GM19452 (cell line): Measurements from ENCODE around the gene KRTAP9-9.
"Not testable (repeated sequence)": the region's sequence is repeated elsewhere in the genome, so short reads cannot be mapped to it uniquely, and the experiment has no call there.

ENCODE experiments used
- ATAC-seq: cut with Tn5 transposase; IDR thresholded peaks from one replicate; pipeline ENCODE4 v1.9.1; 2021; ENCODE audit not compliant: unreplicated experiment

Gene KRTAP9-9

DNA sequence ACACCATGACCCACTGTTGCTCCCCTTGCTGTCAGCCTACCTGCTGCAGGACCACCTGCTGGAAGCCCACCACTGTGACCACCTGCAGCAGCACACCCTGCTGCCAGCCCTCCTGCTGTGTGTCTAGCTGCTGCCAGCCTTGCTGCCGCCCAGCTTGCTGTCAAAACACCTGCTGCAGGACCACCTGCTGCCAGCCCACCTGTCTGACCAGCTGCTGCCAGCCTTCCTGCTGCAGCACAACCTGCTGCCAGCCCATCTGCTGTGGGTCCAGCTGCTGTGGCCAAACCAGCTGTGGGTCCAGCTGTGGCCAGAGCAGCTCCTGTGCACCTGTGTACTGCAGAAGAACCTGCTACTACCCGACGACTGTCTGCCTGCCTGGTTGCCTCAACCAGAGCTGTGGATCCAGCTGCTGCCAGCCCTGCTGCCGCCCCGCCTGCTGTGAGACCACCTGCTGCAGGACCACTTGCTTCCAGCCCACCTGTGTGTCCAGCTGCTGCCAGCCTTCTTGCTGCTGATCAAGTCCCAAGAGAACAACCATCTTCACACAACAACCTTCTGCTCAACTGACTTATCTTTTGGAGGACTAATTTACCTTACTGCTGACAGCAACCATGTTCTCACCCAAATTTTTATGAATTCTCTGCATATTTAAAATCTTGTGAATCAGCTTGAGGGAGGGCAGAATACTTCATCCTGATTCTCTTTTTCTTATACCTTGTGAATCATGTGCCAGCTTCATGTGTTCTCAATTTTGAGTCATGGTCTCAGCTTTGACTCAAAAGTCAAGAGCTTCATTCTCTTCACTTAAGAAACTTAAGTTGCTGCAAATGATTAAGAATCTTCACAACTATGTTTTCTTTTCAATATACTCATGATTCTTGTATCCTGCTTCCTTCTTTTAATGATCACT is at the start of gene KRTAP9-9:
KRTAP9-9 (plus strand) TSS at position 4 of the 910 bp plus-strand sequence.
- not testable (repeated sequence) for ATAC-seq

DNA sequence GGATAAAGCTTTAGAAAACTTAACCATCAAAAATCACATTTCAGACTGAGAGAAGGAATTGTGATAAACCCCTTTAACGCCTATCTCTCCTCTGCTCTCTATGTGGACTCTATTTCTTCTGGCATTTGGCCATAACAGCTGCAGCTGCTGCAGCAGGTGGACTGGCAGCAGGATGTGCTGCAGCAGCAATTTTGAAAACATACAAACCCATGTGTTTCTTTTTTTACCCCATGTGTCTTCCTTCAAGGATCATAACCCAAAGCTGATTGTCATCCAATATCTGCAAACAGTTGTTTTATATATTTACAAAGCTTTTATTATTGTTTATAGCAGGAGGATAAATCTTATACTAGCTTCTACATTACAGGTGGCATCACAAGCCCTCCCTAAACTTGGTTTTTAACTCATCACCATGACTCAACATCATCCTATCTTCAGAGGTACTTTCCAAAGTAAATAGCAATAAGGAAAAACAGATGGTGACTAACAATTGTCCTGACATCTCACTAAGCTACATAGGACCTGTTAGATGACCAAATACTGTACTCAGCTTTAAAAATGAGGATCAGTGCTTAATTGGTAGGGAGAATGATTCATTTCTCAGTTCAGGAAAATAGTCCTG is 43.2 kb upstream of the KRTAP9-9 start:
- ATAC-seq: no peak

DNA sequence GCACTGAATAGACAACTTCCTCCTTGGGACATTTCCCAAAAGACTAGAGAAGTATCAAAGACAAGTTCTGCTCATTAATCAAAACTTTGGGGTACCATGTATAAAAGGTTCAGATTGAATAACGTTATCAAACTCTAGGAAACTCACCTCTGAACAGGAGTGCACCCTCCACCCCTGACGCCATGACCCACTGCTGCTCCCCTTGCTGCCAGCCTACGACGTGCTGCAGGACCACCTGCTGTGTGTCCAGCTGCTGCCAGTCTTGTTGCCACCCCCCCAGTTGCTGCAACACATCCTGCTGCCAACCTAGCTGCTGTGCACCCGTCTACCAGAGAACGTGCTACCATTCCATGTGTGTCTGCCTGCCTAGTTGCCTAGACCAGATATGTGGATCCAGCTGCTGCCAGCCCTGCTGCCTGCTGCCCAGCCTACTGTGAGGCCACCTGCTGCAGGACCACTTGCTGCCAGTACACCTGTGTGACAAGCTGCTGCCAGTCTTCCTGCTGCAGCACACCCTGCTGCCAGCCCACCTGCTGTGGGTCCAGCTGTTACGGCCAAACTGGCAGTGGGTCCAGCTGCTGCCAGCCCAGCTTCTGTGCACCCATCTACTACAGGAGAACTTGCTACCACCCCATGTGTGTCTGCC is 42.5 kb upstream of the KRTAP9-9 start:
- ATAC-seq: no peak

DNA sequence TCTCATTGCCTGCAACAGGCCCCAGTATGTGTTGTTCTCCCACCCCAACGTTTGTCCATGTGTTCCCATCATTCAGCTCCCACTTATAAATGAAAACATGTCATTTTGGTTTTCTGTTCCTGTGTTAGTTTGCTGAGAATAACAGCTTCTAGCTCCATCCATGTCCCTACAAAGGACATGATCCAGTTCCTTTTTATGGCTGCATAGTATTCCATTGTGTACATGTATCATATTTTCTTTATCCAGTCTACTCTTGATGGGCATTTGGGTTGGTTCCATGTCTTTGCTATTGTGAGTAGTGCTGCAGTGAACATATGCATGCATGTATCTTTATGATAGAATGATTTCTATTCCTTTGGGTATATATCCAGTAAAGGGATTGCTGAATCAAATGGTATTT is 39.5 kb upstream of the KRTAP9-9 start:
- ATAC-seq: no peak

DNA sequence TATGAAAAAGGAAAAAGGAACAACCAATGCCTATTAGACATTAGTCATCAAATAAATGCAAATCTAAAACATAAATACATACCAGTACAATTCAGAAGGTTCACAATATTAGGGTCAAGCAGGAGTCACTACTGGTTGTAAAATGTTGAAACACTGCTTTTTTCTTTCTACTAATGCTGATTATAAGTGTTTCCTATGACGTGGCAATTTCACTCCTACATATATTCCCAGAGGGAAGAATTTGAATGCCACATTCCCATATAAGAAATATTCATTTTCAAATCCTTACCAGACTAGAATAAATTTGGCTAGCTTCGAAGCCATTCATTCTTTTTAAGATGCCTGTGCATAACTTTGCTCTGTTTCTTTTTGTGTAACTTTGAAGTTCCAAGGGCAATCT is 31.4 kb upstream of the KRTAP9-9 start:
- ATAC-seq: no peak

DNA sequence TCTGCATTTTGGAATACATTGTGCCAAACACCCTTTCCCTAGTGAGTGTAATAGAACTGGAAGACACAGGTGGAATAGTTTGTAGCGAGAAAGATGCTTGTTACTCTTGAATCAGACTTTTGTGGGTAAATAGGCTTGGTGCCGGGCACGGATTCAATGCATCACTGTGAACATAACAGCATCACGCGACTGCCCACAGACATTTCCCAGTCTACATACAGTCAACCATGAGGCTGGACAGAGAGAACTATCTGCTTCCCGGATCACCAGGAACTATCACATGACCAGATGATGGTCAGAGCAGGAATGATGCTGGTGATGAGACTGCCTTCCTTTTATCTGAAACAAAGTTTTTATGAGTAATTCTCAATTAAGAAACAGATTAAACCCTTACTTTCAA is 29.1 kb upstream of the KRTAP9-9 start:
- no peak for ATAC-seq

DNA sequence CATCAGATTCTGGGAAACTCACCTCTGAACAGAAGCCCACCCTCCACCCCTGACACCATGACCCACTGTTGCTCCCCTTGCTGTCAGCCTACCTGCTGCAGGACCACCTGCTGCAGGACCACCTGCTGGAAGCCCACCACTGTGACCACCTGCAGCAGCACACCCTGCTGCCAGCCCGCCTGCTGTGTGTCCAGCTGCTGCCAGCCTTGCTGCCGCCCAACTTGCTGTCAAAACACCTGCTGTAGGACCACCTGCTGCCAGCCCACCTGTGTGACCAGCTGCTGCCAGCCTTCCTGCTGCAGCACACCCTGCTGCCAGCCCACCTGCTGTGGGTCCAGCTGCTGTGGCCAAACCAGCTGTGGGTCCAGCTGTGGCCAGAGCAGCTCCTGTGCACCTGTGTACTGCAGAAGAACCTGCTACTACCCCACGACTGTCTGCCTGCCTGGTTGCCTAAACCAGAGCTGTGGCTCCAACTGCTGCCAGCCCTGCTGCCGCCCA is 28.5 kb upstream of the KRTAP9-9 start, which contains the start of gene KRTAP9-2:
KRTAP9-2 (plus strand) TSS at position 51 of the 498 bp plus-strand sequence; CDS start at position 58, 7 bp downstream.
- ATAC-seq: not testable (repeated sequence)

DNA sequence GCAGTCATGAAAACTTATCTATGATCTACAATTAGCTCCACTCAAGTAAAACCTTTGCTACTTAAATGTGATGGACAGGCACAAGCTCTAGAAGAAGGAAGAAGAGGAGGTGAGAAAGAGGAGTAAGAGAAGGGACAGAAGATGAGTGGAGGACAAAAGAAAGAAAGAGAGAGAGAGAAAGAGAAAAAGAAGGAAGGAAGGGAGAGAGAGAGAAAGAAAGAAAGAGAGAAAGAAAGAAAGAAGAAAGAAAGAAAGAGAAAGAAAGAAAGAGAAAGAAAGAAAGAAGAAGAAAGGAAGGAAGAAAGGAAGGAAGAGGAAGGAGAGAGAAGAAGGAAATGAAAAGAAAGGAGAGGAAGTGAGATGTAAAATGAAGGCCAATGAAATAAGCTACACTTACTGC is 25.1 kb upstream of the KRTAP9-9 start:
- ATAC-seq: no peak

DNA sequence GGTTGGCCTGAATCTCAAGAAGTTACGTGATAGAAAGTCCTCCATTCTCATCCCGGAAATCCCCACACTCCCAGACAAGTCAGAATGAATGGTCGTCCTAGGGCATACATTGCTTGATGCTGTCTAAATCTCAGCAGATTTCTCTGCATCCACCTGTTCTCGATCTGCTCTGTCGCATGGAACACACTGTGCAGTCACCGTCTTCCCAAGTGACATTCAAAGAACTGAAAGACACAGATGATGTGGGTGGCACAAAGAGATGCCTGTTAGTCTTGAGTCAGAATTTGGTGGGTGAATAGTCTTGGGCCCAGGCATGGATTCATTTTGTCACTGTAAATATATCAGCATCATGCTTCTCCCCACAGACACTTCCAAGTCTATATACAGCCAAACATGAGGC is 23.5 kb upstream of the KRTAP9-9 start:
- ATAC-seq: no peak

DNA sequence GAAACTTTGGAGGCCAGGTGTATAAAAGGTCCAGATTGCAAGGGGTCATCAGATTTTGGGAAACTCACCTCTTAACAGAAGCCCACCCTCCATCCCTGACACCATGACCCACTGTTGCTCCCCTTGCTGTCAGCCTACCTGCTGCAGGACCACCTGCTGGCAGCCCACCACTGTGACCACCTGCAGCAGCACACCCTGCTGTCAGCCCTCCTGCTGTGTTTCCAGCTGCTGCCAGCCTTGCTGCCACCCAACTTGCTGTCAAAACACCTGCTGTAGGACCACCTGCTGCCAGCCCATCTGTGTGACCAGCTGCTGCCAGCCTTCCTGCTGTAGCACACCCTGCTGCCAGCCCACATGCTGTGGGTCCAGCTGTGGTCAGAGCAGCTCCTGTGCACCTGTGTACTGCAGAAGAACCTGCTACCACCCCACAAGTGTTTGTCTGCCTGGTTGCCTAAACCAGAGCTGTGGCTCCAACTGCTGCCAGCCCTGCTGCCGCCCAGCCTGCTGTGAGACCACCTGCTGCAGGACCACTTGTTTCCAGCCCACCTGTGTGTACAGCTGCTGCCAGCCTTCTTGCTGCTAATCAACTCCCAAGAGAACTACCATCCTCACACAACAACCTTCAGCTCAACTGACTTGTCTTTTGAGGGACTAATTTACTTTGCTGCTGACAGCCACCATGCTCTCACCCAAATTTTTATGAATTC is 22.6 kb upstream of the KRTAP9-9 start, which contains the start of gene KRTAP9-3:
KRTAP9-3 (plus strand) TSS at position 51 of the 707 bp plus-strand sequence; CDS start at position 104, 53 bp downstream.
- not testable (repeated sequence) for ATAC-seq

DNA sequence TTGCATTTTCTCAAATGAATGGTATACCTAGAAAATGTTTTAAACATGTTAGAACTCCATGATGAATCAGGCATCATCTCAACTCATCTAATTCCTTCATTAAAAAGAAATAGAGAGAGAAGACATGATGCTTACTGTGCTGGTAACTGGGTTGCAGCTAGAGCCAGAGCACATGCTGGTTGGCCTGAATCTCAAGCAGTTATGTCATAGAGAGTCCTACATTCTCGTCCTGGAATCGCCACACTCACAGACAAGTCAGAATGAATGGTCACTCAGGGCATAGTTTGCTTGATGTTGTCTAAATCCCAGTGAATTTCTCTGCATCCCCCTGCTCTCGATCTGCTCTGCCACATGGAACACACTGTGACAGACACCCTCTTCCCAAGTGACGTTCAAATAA is 18.1 kb upstream of the KRTAP9-9 start:
- not testable (repeated sequence) for ATAC-seq

DNA sequence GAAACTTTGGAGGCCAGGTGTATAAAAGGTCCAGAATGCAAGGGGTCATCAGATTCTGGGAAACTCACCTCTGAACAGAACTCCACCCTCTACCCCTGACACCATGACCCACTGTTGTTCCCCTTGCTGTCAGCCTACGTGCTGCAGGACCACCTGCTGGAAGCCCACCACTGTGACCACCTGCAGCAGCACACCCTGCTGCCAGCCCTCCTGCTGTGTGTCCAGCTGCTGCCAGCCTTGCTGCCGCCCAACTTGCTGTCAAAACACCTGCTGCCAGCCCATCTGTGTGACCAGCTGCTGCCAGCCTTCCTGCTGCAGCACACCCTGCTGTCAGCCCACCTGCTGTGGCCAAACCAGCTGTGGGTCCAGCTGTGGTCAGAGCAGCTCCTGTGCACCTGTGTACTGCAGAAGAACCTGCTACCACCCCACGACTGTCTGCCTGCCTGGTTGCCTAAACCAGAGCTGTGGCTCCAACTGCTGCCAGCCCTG is 17.2 kb upstream of the KRTAP9-9 start, which contains the start of gene KRTAP9-8:
KRTAP9-8 (plus strand) TSS at position 51 of the 489 bp plus-strand sequence; CDS start at position 104, 53 bp downstream.
- not testable (repeated sequence) for ATAC-seq

DNA sequence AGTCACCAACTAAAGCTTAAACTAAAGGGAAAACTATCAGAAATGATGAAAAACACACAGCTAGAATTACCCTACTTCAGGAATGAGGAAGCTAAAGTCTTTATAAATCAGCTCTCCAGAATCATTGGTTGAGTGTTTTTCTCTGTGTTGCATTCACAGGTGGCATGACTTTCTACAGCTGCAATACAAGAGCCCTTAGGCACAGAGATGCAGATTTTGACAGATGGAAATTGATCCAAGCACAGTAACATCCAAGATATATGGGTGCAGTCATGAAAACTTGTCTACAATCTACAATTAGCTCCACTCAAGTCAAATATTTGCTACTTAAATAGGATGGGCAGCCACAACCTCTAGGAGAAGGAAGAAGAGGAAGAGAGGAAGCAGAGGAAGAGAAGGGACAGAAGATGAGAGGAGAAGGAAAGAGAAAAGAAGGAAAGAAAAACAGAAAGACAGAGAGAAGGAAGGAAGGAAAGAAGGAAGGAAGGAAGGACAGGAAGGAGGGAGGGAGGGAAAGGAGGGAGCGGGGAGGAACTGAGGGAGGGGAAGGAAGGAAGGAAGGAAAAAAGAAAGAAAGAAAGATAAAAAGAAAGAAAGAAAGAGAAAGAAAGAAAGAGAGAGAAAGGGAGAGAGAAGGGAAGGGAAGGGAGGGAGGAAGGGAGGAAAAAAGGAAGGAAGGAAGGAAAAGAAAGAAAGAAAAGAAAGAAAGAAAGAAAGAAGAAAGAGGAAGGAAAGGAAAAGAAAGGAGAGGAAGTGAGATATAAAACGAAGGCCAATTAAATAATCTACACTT is 8.0 kb upstream of the KRTAP9-9 start:
- not testable (repeated sequence) for ATAC-seq

DNA sequence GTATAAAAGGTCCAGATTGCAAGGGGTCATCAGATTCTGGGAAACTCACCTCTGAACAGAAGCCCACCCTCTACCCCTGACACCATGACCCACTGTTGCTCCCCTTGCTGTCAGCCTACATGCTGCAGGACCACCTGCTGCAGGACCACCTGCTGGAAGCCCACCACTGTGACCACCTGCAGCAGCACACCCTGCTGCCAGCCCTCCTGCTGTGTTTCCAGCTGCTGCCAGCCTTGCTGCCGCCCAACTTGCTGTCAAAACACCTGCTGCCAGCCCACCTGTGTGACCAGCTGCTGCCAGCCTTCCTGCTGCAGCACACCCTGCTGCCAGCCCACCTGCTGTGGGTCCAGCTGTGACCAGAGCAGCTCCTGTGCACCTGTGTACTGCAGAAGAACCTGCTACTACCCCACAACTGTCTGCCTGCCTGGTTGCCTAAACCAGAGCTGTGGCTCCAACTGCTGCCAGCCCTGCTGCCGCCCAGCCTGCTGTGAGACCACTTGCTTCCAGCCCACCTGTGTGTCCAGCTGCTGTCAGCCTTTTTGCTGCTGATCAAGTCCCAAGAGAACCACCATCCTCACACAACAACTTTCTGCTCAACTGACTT is 5.4 kb upstream of the KRTAP9-9 start, which contains the start of gene KRTAP9-4:
KRTAP9-4 (plus strand) TSS at position 51 of the 604 bp plus-strand sequence; CDS start at position 85, 34 bp downstream.
- not testable (repeated sequence) for ATAC-seq

DNA sequence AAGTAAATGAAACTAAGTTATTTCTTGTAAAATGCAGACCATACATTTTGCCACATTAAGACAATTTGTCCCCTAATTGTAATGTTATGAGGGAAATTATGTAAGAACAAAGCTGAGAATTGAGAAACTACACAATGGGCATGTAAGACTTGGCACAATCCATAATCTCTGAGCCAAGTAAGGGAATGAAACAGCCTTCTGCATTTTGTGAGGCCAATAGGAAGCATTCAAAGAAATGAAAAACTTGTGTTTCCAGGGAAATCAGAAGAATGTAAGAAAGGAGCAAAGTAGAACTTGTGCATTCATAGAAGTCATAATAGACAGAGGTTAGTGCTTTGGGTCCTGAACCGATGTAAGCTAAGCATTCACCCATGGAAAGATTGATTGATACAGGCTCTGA is 3.9 kb upstream of the KRTAP9-9 start:
- no peak for ATAC-seq

DNA sequence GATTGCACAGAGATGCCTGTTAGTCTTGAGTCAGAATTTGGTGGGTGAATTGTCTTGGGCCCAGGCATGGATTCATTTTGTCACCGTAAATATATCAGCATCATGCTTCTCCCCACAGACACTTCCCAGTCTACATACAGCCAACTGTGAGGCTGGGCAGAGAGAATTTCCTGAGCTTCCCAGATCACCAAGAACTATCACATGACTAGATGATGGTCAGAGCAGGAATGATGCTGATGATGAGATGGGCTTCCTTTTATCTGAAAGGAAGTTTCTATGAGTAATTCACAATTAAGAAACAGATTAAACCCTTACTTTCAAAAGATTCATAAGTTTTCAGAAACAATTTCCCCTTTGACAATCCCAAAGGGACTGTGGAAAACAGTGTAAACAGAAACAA is 323 bp upstream of the KRTAP9-9 start:
- no peak for ATAC-seq

DNA sequence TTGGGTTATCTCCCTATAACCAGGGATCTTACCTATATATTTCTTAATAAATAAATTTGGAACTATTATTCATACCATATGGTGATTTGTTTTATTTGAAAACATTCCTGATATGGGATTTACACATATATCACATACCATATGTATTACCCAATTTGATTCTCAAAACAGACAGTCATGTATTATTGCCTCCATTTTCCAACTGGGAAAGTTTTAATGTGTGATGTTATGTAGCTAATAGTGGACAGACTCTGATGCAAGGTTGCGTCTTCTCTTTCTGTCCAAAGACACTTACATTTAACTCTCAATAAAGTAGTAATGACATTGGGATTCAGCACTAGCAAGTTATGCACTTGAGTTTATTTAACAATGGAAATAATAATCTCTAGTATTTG is 1.1 kb downstream of the KRTAP9-9 start:
- no peak for ATAC-seq

DNA sequence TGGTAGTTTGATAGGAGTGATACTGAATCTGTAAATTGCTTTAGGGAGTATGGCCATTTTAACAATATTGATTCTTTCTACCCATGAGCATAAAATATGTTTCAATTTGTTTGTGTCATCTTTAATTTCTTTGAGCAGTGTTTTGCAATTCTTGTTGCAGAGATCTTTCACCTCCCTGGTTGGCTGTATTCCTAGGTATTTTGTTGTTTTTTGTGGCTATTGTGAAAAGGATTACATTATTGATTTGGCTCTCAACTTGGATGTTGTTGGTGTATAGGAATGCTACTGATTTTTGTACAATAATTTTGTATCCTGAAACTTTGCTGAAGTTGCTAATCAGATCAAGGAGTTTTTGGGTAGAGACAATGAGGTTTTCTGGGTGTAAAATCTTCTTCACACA is 3.2 kb downstream of the KRTAP9-9 start:
- ATAC-seq: no peak

DNA sequence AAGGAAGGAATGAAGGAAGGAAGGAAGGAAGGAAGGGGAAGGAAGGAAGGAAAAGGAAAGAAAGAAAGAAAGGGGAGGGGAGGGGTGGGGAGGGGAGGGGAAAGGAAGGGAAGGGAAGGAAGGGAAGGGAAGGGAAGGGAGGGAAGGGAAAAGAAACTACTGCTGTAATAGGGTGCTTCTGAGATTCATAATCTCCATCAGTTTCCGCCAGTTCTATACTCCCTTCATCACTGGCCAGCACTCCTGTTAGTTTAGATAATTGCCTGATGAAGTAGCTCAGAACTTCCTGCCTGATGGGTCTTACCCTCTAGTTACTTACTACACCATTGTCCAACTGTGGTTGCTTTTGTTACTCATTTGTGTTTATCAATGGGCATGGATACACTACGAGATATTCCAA is 8.0 kb downstream of the KRTAP9-9 start:
- ATAC-seq: no peak
